HepG2 (cell line): Measurements from ENCODE around the gene PLEKHA6. TPM values are rescaled to one million over a fixed set of nuclear protein-coding genes. Genes with fewer than 3 reads are reported as not detected.

Experiments used
- BORCS8-MEF2B ChIP-seq: sonication (generic); formaldehyde crosslinking; IDR thresholded peaks from 2 replicates; pipeline ENCODE4 v1.8.0; 2022; ENCODE audit warnings: mild to moderate bottlenecking, missing genetic modification reagents
- CCDC6 ChIP-seq: sonication (generic); formaldehyde crosslinking; IDR thresholded peaks from 2 replicates; pipeline ENCODE4 v1.8.1; 2022; ENCODE audit warnings: mild to moderate bottlenecking, missing genetic modification reagents, moderate library complexity
- CEBPG ChIP-seq: IDR thresholded peaks from 2 replicates; pipeline ENCODE4 v1.6.1; 2016
- CENPT ChIP-seq: sonication (generic); formaldehyde crosslinking; IDR thresholded peaks from 2 replicates; pipeline ENCODE4 v1.8.0; 2022; ENCODE audit warnings: low read depth, mild to moderate bottlenecking, moderate library complexity, missing genetic modification reagents
- ETV5 ChIP-seq: IDR thresholded peaks from 2 replicates; pipeline ENCODE4 v1.6.1; 2018; ENCODE audit warnings: missing biosample characterization, missing genetic modification reagents, inconsistent platforms, borderline replicate concordance
- HCFC1 ChIP-seq: fragments of 150-350 bp; IDR thresholded peaks from 2 replicates; pipeline ENCODE4 v1.6.1; 2014; ENCODE audit warnings: low read depth, low read length
- HDAC1 ChIP-seq: sonication (generic); formaldehyde crosslinking; IDR thresholded peaks from 2 replicates; pipeline ENCODE4 v1.5.1; 2020; ENCODE audit warnings: mild to moderate bottlenecking, missing genetic modification reagents
- HIC2 ChIP-seq: sonication (generic); formaldehyde crosslinking; IDR thresholded peaks from 2 replicates; pipeline ENCODE4 v1.9.0; 2022; ENCODE audit warnings: low read depth, missing genetic modification reagents
- HIVEP1 ChIP-seq: sonication (generic); formaldehyde crosslinking; IDR thresholded peaks from 2 replicates; pipeline ENCODE4 v1.4.0; 2020; ENCODE audit warnings: mild to moderate bottlenecking, missing genetic modification reagents
- HNRNPH1 ChIP-seq: fragments of 200-400 bp; formaldehyde crosslinking; optimal IDR thresholded peaks from 2 replicates; pipeline ENCODE3; 2017; ENCODE audit warnings: mild to moderate bottlenecking, low read depth, low read length
- KLF15 ChIP-seq: sonication (generic); formaldehyde crosslinking; IDR thresholded peaks from 2 replicates; pipeline ENCODE4 v1.8.1; 2023; ENCODE audit warnings: borderline replicate concordance, mild to moderate bottlenecking, inconsistent platforms, missing genetic modification reagents, mixed read lengths
- MAF1 ChIP-seq: sonication (generic); formaldehyde crosslinking; IDR thresholded peaks from 2 replicates; pipeline ENCODE4 v1.5.0; 2020; ENCODE audit warnings: missing genetic modification reagents, borderline replicate concordance
- MXD1 ChIP-seq: sonication (generic); formaldehyde crosslinking; IDR thresholded peaks from 2 replicates; pipeline ENCODE4 v1.4.0; 2020; ENCODE audit warnings: mild to moderate bottlenecking, missing genetic modification reagents
- PBX3 ChIP-seq: sonication (generic); formaldehyde crosslinking; IDR thresholded peaks from 2 replicates; pipeline ENCODE4 v1.8.1; 2023; ENCODE audit warnings: missing genetic modification reagents, inconsistent platforms, borderline replicate concordance
- SAFB2 ChIP-seq: sonication (generic); formaldehyde crosslinking; IDR thresholded peaks from 2 replicates; pipeline ENCODE4 v1.5.1; 2020; ENCODE audit warnings: missing genetic modification reagents, low read depth, mild to moderate bottlenecking, borderline replicate concordance
- SALL2 ChIP-seq: sonication (generic); formaldehyde crosslinking; IDR thresholded peaks from 2 replicates; pipeline ENCODE4 v1.8.1; 2023; ENCODE audit warnings: mild to moderate bottlenecking, missing genetic modification reagents, inconsistent platforms
- SIN3A ChIP-seq: IDR thresholded peaks from 2 replicates; pipeline ENCODE4 v1.6.1; 2011; ENCODE audit warnings: low read depth, mild to moderate bottlenecking, control low read depth, low read length, borderline replicate concordance
- TGIF2 ChIP-seq: IDR thresholded peaks from 2 replicates; pipeline ENCODE4 v1.6.1; 2016; ENCODE audit warnings: control low read depth, missing compliant biosample characterization
- YY1 ChIP-seq: IDR thresholded peaks from 2 replicates; pipeline ENCODE4 v1.6.1; 2011; ENCODE audit warnings: low read length, low read depth, moderate library complexity, mild to moderate bottlenecking; ENCODE audit not compliant: insufficient read depth, insufficient replicate concordance
- ZC3H13 ChIP-seq: sonication (generic); formaldehyde crosslinking; IDR thresholded peaks from 2 replicates; pipeline ENCODE4 v1.8.1; 2023; ENCODE audit warnings: mild to moderate bottlenecking, missing genetic modification reagents, moderate library complexity
- ZNF136 ChIP-seq: sonication (generic); formaldehyde crosslinking; IDR thresholded peaks from 2 replicates; pipeline ENCODE4 v1.8.1; 2022; ENCODE audit warnings: low read depth, mild to moderate bottlenecking, moderate library complexity, missing genetic modification reagents
- ZNF446 ChIP-seq: sonication (generic); formaldehyde crosslinking; IDR thresholded peaks from 2 replicates; pipeline ENCODE4 v1.5.0; 2020; ENCODE audit warnings: mild to moderate bottlenecking, missing genetic modification reagents
- ZNF530 ChIP-seq: sonication (generic); formaldehyde crosslinking; IDR thresholded peaks from 2 replicates; pipeline ENCODE4 v1.5.0; 2020; ENCODE audit warnings: low read depth, mild to moderate bottlenecking, missing genetic modification reagents
- ZNF572 ChIP-seq: sonication (generic); formaldehyde crosslinking; IDR thresholded peaks from 2 replicates; pipeline ENCODE4 v1.5.1; 2020; ENCODE audit warnings: mild to moderate bottlenecking, missing genetic modification reagents
- polyA plus RNA-seq, 8 experiments: library from polyadenylated mRNA; depleted of rRNA in 3 of 8; stranded (reverse) in 7 of 8; unstranded in 1 of 8; fragments of >200 nt; fragmentation: Illumina TruSeq in 4 of 8; extraction: Trizol in 4 of 8; gene quantifications; 2 replicates each; pipeline versions ENCODE4 v1.2.1 to v1.2.3, GENCODE V29; 2011 to 2016; ENCODE audit warnings: low read depth in 4 of 8, missing spikeins in 1 of 8, mixed read lengths in 1 of 8; ENCODE audit not compliant: insufficient read depth in 1 of 8
- total RNA-seq, 5 experiments: library from RNA; depleted of rRNA; stranded (reverse); fragments of >200 nt; fragmentation: Illumina TruSeq; extraction: Trizol; gene quantifications; 2 replicates each; pipeline ENCODE4 v1.2.3, GENCODE V29; 2016; ENCODE audit warnings: low read depth in 1 of 5

Gene PLEKHA6
- total and polyA plus RNA-seq, 2 of the 13 experiments (the other 11 are each of a cell fraction or from before 2014, with no cell fraction given), result 5.3 to 11.4 TPM

GRCh38 chr1:204213668-204214662, 145.8 kb downstream of the PLEKHA6 start, which contains the start of gene GOLT1A (continued):
- TF ChIP-seq HIC2 (CRISPR knock-in tag) (peak; percentile 79; the same call in 1 of the 2 replicates), SAFB2 (CRISPR knock-in tag) (peak; percentile 80; the same call in 1 of the 2 replicates), YY1 (peak; percentile 56), SALL2 (CRISPR knock-in tag) (peak; percentile 83; the same call in 1 of the 2 replicates), TGIF2 (CRISPR knock-in tag) (0 out of 2 replicates have a peak, but pooled peaks have one; percentile 13), ZNF572 (no peak), BORCS8-MEF2B (CRISPR knock-in tag) (0 out of 2 replicates have a peak, but pooled peaks have one; percentile 72), CENPT (no peak), CEBPG (peak; percentile 95), HCFC1 (no peak), ETV5 (CRISPR knock-in tag) (peak; percentile 82), ZNF530 (CRISPR knock-in tag) (no peak), ZC3H13 (CRISPR knock-in tag) (peak; percentile 79; the same call in 1 of the 2 replicates), SIN3A (no peak; the same call in 1 of the 2 replicates), MAF1 (CRISPR knock-in tag) (peak; percentile 91; the same call in 1 of the 2 replicates), PBX3 (CRISPR knock-in tag) (no peak), ZNF446 (CRISPR knock-in tag) (0 out of 2 replicates have a peak, but pooled peaks have one; percentile 25), CCDC6 (peak; percentile 93; the same call in 1 of the 2 replicates), ZNF136 (CRISPR knock-in tag) (no peak; the same call in none of the 2 replicates), HIVEP1 (0 out of 2 replicates have a peak, but pooled peaks have one; percentile 43), KLF15 (CRISPR knock-in tag) (no peak), HNRNPH1 (no peak), MXD1 (CRISPR knock-in tag) (peak; percentile 84), HDAC1 (CRISPR knock-in tag) (peak; percentile 54)
